PC-9 (cell line): ENCODE measurements around the gene ELMO3.

Experiments
- EZH2 ChIP-seq: fragments of 200-600 bp; sonication (generic); IDR thresholded peaks from 2 replicates; pipeline ENCODE4 v1.8.0; 2017; ENCODE audit warnings: antibody characterized with exemption, low read depth
- TF ChIP-seq, protein P1 (sequence below): fragments of 200-600 bp; sonication (generic); conservative IDR thresholded peaks from 2 replicates; pipeline ENCODE4 v1.6.1; 2017; ENCODE audit warnings: mixed run types, antibody characterized with exemption, mild to moderate bottlenecking, moderate library complexity

GRCh38 chr16:67201411-67202345 lies 2.7 kb downstream of the ELMO3 start:
- TF ChIP-seq, protein P1, sequence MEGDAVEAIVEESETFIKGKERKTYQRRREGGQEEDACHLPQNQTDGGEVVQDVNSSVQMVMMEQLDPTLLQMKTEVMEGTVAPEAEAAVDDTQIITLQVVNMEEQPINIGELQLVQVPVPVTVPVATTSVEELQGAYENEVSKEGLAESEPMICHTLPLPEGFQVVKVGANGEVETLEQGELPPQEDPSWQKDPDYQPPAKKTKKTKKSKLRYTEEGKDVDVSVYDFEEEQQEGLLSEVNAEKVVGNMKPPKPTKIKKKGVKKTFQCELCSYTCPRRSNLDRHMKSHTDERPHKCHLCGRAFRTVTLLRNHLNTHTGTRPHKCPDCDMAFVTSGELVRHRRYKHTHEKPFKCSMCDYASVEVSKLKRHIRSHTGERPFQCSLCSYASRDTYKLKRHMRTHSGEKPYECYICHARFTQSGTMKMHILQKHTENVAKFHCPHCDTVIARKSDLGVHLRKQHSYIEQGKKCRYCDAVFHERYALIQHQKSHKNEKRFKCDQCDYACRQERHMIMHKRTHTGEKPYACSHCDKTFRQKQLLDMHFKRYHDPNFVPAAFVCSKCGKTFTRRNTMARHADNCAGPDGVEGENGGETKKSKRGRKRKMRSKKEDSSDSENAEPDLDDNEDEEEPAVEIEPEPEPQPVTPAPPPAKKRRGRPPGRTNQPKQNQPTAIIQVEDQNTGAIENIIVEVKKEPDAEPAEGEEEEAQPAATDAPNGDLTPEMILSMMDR = no peak
- no peak for TF ChIP-seq EZH2
